OCI-LY7 (cell line): ENCODE measurements around the gene ZKSCAN5.

Experiments used
- CTCF ChIP-seq: fragments of 200-600 bp; sonication (generic); conservative IDR thresholded peaks from 2 replicates; pipeline ENCODE4 v1.5.1; 2014; ENCODE audit warnings: mild to moderate bottlenecking, antibody characterized with exemption, low read length, moderate library complexity, mixed read lengths
- EZH2phosphoT487 ChIP-seq: fragments of 200-600 bp; sonication (generic); IDR thresholded peaks from 2 replicates; pipeline ENCODE4 v1.6.1; 2018; ENCODE audit warnings: low read depth, borderline replicate concordance, mild to moderate bottlenecking, mixed run types, antibody characterized with exemption, low read length, moderate library complexity, mixed read lengths

DNA sequence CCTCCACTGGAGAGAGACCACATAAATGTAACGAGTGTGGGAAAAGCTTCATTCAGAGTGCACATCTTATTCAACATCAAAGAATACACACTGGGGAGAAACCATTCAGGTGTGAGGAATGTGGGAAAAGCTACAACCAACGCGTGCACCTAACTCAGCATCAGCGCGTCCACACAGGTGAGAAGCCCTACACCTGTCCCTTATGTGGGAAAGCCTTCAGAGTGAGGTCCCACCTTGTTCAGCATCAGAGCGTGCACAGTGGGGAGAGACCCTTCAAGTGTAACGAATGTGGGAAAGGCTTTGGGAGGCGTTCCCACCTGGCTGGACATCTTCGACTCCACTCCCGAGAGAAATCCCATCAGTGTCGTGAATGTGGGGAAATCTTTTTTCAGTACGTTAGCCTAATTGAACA lies 26.9 kb downstream of the ZKSCAN5 start:
- TF ChIP-seq CTCF (no peak), EZH2phosphoT487 (no peak)
